OCI-M2 (cell line): ENCODE data around the gene RADIL.

Experiments used
- DNase-seq: peaks from one replicate; lab custom pipeline; 2025; ENCODE audit not compliant: unreplicated experiment; lab: John Stamatoyannopoulos, UW

Gene RADIL

GRCh38 chr7:4763091-4763793 is 120.3 kb downstream of the RADIL start:
- no peak for DNase-seq

- no peak for DNase-seq
These were observed 121.1 kb downstream of the RADIL start for GRCh38 chr7:4762121-4763055.

- DNase-seq = no peak
These were observed 122.6 kb downstream of the RADIL start for GRCh38 chr7:4760952-4761351.

GRCh38 chr7:4759211-4759610 is 124.3 kb downstream of the RADIL start:
- no peak for DNase-seq

- DNase-seq = no peak
These were observed 124.7 kb downstream of the RADIL start for GRCh38 chr7:4758791-4759190.

- no peak for DNase-seq
These were observed 125.4 kb downstream of the RADIL start for GRCh38 chr7:4758111-4758510.

GRCh38 chr7:4755045-4755444 is 128.5 kb downstream of the RADIL start:
- DNase-seq = no peak

GRCh38 chr7:4754433-4755010 is 129.0 kb downstream of the RADIL start:
- DNase-seq = no peak

GRCh38 chr7:4753598-4754432 is 129.7 kb downstream of the RADIL start:
- no peak for DNase-seq

- DNase-seq = no peak
These were observed 132.0 kb downstream of the RADIL start for GRCh38 chr7:4751398-4751947.

- no peak for DNase-seq
These were observed 133.7 kb downstream of the RADIL start for GRCh38 chr7:4749798-4750197.

- no peak for DNase-seq
These were observed 134.2 kb downstream of the RADIL start for GRCh38 chr7:4749363-4749762.
